ENCODE measurements around the gene LSP1.

LSP1 gene

GRCh38 chr11:1836011-1836945 is 16.6 kb upstream of the LSP1 start:
- FAIRE-seq, result no peak
- TF ChIP-seq POLR2AphosphoS5 (IDR thresholded peaks at IDR 0.05; ENCODE audit: low read depth, low read length), result no peak
- no peak for TF ChIP-seq PAX5 (IDR thresholded peaks at IDR 0.05; ENCODE audit: insufficient read depth, low read length, severe bottlenecking)
- no peak for TF ChIP-seq POLR2A (IDR thresholded peaks at IDR 0.05; ENCODE audit: low read depth, low read length)
- no peak for TF ChIP-seq POU2F2 (IDR thresholded peaks at IDR 0.05; ENCODE audit: low read depth, low read length)
- TF ChIP-seq SPI1 (IDR thresholded peaks at IDR 0.05; ENCODE audit: low read depth, low read length), result no peak
- no peak for TF ChIP-seq TAF1 (IDR thresholded peaks at IDR 0.05; ENCODE audit: low read depth, low read length)
- no peak for DNase-seq (ENCODE audit: insufficient read length, low spot score)

- TF ChIP-seq PAX5 (IDR thresholded peaks at IDR 0.05; ENCODE audit: insufficient read depth, low read length, severe bottlenecking) (no peak), TAF1 (IDR thresholded peaks at IDR 0.05; ENCODE audit: low read depth, low read length) (no peak), SPI1 (IDR thresholded peaks at IDR 0.05; ENCODE audit: low read depth, low read length) (no peak), POU2F2 (IDR thresholded peaks at IDR 0.05; ENCODE audit: low read depth, low read length) (no peak), POLR2AphosphoS5 (IDR thresholded peaks at IDR 0.05; ENCODE audit: low read depth, low read length) (no peak), POLR2A (IDR thresholded peaks at IDR 0.05; ENCODE audit: low read depth, low read length) (no peak)
- FAIRE-seq (peak; percentile 95), DNase-seq (ENCODE audit: insufficient read length, low spot score) (peak; percentile 98)
Observed at GRCh38 chr11:1837171-1838076, 15.5 kb upstream of the LSP1 start.

- TF ChIP-seq POLR2AphosphoS5 (IDR thresholded peaks at IDR 0.05; ENCODE audit: low read depth, low read length) (no peak), POLR2A (IDR thresholded peaks at IDR 0.05; ENCODE audit: low read depth, low read length) (no peak), SPI1 (IDR thresholded peaks at IDR 0.05; ENCODE audit: low read depth, low read length) (no peak), POU2F2 (IDR thresholded peaks at IDR 0.05; ENCODE audit: low read depth, low read length) (no peak), TAF1 (IDR thresholded peaks at IDR 0.05; ENCODE audit: low read depth, low read length) (no peak), PAX5 (IDR thresholded peaks at IDR 0.05; ENCODE audit: insufficient read depth, low read length, severe bottlenecking) (no peak)
- FAIRE-seq (no peak), DNase-seq (ENCODE audit: insufficient read length, low spot score) (no peak)
Observed at GRCh38 chr11:1838077-1838425, 14.8 kb upstream of the LSP1 start.

GRCh38 chr11:1838426-1839144 is 14.3 kb upstream of the LSP1 start, which contains the start of gene TNNI2:
TSS of gene TNNI2 (plus strand) at chr11:1838981. CDS start at chr11:1839697, 716 bp downstream.
- TF ChIP-seq POLR2AphosphoS5 (IDR thresholded peaks at IDR 0.05; ENCODE audit: low read depth, low read length), result no peak
- TF ChIP-seq TAF1 (IDR thresholded peaks at IDR 0.05; ENCODE audit: low read depth, low read length), result no peak
- TF ChIP-seq POU2F2 (IDR thresholded peaks at IDR 0.05; ENCODE audit: low read depth, low read length), result no peak
- TF ChIP-seq POLR2A (IDR thresholded peaks at IDR 0.05; ENCODE audit: low read depth, low read length), result no peak
- no peak for FAIRE-seq
- no peak for DNase-seq (ENCODE audit: insufficient read length, low spot score)

GRCh38 chr11:1839204-1839923 is 13.5 kb upstream of the LSP1 start:
- FAIRE-seq (no peak), DNase-seq (ENCODE audit: insufficient read length, low spot score) (no peak)
- no peak for TF ChIP-seq SPI1 (IDR thresholded peaks at IDR 0.05; ENCODE audit: low read depth, low read length)

- DNase-seq (ENCODE audit: insufficient read length, low spot score), result peak; percentile 81
Observed at GRCh38 chr11:1839924-1840779, 12.7 kb upstream of the LSP1 start.

GRCh38 chr11:1840780-1841480 is 12.0 kb upstream of the LSP1 start:
- TF ChIP-seq TAF1 (IDR thresholded peaks at IDR 0.05; ENCODE audit: low read depth, low read length) (no peak), POLR2AphosphoS5 (IDR thresholded peaks at IDR 0.05; ENCODE audit: low read depth, low read length) (no peak), POLR2A (IDR thresholded peaks at IDR 0.05; ENCODE audit: low read depth, low read length) (no peak), SPI1 (IDR thresholded peaks at IDR 0.05; ENCODE audit: low read depth, low read length) (no peak)
- peak; percentile 33 for FAIRE-seq
- no peak for DNase-seq (ENCODE audit: insufficient read length, low spot score)

More at GRCh38 chr11:1839924-1840779, 12.7 kb upstream of the LSP1 start:
- TF ChIP-seq TAF1 (IDR thresholded peaks at IDR 0.05; ENCODE audit: low read depth, low read length) (no peak), SPI1 (IDR thresholded peaks at IDR 0.05; ENCODE audit: low read depth, low read length) (peak; percentile 95)
- peak; percentile 83 for FAIRE-seq

Data from GM12891 (cell line).